HEK293 (cell line): ENCODE results near the gene CEACAM20.
"Not testable (repeated sequence)": the region's sequence is repeated elsewhere in the genome, so short reads cannot be mapped to it uniquely, and the experiment has no call there.

Experiments used
- CTCF ChIA-PET: fragments of 350-600 bp; formaldehyde crosslinking; extraction: SDS; loops from one replicate; lab custom pipeline; 2021; ENCODE audit warnings: antibody characterized with exemption; lab: Yijun Ruan, JAX
- POLR2A ChIA-PET: fragments of 300-600 bp; formaldehyde crosslinking; extraction: SDS; loops from one replicate; lab custom pipeline; 2020; ENCODE audit warnings: antibody characterized with exemption, inconsistent platforms; lab: Yijun Ruan, JAX
- H3K27ac ChIP-seq: fragments of 200-500 bp; sonication (Bioruptor generic); 2 replicates; pipeline ENCODE4 v1.5.1; 2014; ENCODE audit warnings: low read depth, low read length, control low read depth, inconsistent platforms; ENCODE audit errors: extremely low read depth
- H3K36me3 ChIP-seq, 2 experiments: fragments of 200-500 bp in 1 of 2; sonication (Bioruptor generic) in 1 of 2; 1 replicate in 1 of 2; 2 replicates in 1 of 2; pipeline ENCODE4 v1.5.1; 2014 to 2017; ENCODE audit warnings: inconsistent platforms in 2 of 2, low read length in 2 of 2; ENCODE audit not compliant: control insufficient read depth in 2 of 2, insufficient read depth in 1 of 2
- H3K4me1 ChIP-seq: fragments of 200-500 bp; sonication (Bioruptor generic); 2 replicates; pipeline ENCODE4 v1.5.1; 2014; ENCODE audit warnings: mild to moderate bottlenecking, low read length, inconsistent platforms; ENCODE audit not compliant: control insufficient read depth, insufficient read depth
- H3K4me3 ChIP-seq: 2 replicates; pipeline ENCODE4 v1.5.1; 2011; ENCODE audit warnings: low read depth, mild to moderate bottlenecking, control low read depth, low read length, moderate library complexity
- H3K9me3 ChIP-seq: fragments of 200-500 bp; sonication (Bioruptor generic); 2 replicates; pipeline ENCODE4 v1.5.1; 2014; ENCODE audit warnings: low read depth, low read length, inconsistent platforms; ENCODE audit not compliant: control insufficient read depth, insufficient read depth
- EGR2 ChIP-seq: fragments of 450-650 bp; formaldehyde crosslinking; IDR thresholded peaks from 2 replicates; pipeline ENCODE4 v1.5.1; 2016; ENCODE audit warnings: low read depth, missing biosample characterization, missing genetic modification characterization
- GLI2 ChIP-seq: fragments of 450-650 bp; formaldehyde crosslinking; IDR thresholded peaks from 2 replicates; pipeline ENCODE4; 2017; ENCODE audit warnings: missing biosample characterization, missing genetic modification characterization, low read depth, borderline replicate concordance
- KLF8 ChIP-seq: fragments of 450-650 bp; formaldehyde crosslinking; IDR thresholded peaks from 2 replicates; pipeline ENCODE4 v1.5.1; 2016; ENCODE audit warnings: missing biosample characterization, missing genetic modification characterization
- ZBTB8A ChIP-seq: fragments of 450-650 bp; formaldehyde crosslinking; IDR thresholded peaks from 2 replicates; pipeline ENCODE4 v1.5.1; 2016; ENCODE audit warnings: missing biosample characterization, missing genetic modification characterization
- ZFHX2 ChIP-seq: fragments of 450-650 bp; formaldehyde crosslinking; conservative IDR thresholded peaks from 2 replicates; pipeline ENCODE4 v1.5.1; 2016; ENCODE audit warnings: missing biosample characterization, missing genetic modification characterization
- ZFP41 ChIP-seq: fragments of 450-650 bp; formaldehyde crosslinking; IDR thresholded peaks from 2 replicates; pipeline ENCODE4 v1.5.1; 2016; ENCODE audit warnings: missing biosample characterization, missing genetic modification characterization, borderline replicate concordance
- ZNF10 ChIP-seq: fragments of 450-650 bp; formaldehyde crosslinking; IDR thresholded peaks from 2 replicates; pipeline ENCODE4 v1.5.1; 2017; ENCODE audit warnings: missing biosample characterization, missing genetic modification characterization
- ZNF140 ChIP-seq: fragments of 450-650 bp; formaldehyde crosslinking; IDR thresholded peaks from 2 replicates; pipeline ENCODE4 v1.5.1; 2016; ENCODE audit warnings: missing biosample characterization, missing genetic modification characterization
- ZNF221 ChIP-seq: fragments of 450-650 bp; formaldehyde crosslinking; IDR thresholded peaks from 2 replicates; pipeline ENCODE4 v1.5.1; 2017; ENCODE audit warnings: missing biosample characterization, missing genetic modification characterization, borderline replicate concordance
- ZNF266 ChIP-seq: fragments of 450-650 bp; formaldehyde crosslinking; IDR thresholded peaks from 2 replicates; pipeline ENCODE4 v1.5.1; 2016; ENCODE audit warnings: missing biosample characterization, missing genetic modification characterization, low read depth
- ZNF302 ChIP-seq: fragments of 450-650 bp; formaldehyde crosslinking; IDR thresholded peaks from 2 replicates; pipeline ENCODE4 v1.5.1; 2016; ENCODE audit warnings: missing biosample characterization, missing genetic modification characterization, low read depth
- ZNF311 ChIP-seq: fragments of 450-650 bp; formaldehyde crosslinking; IDR thresholded peaks from 2 replicates; pipeline ENCODE4 v1.5.1; 2017; ENCODE audit warnings: missing biosample characterization, missing genetic modification characterization, borderline replicate concordance
- ZNF324 ChIP-seq: fragments of 450-650 bp; formaldehyde crosslinking; IDR thresholded peaks from 2 replicates; pipeline ENCODE4 v1.5.1; 2016; ENCODE audit warnings: missing biosample characterization, missing genetic modification characterization
- ZNF404 ChIP-seq: fragments of 450-650 bp; formaldehyde crosslinking; IDR thresholded peaks from 2 replicates; pipeline ENCODE4 v1.5.1; 2017; ENCODE audit warnings: missing biosample characterization, missing genetic modification characterization
- ZNF433 ChIP-seq: fragments of 450-650 bp; formaldehyde crosslinking; IDR thresholded peaks from 2 replicates; pipeline ENCODE4 v1.5.1; 2016; ENCODE audit warnings: missing biosample characterization, missing genetic modification characterization, low read depth
- ZNF510 ChIP-seq: fragments of 450-650 bp; formaldehyde crosslinking; IDR thresholded peaks from 2 replicates; pipeline ENCODE4 v1.5.1; 2018; ENCODE audit warnings: mild to moderate bottlenecking, missing genetic modification characterization, missing biosample characterization; ENCODE audit not compliant: insufficient replicate concordance
- ZNF544 ChIP-seq: fragments of 450-650 bp; formaldehyde crosslinking; IDR thresholded peaks from 2 replicates; pipeline ENCODE4 v1.5.0; 2017; ENCODE audit warnings: missing biosample characterization, missing genetic modification characterization
- ZNF558 ChIP-seq: fragments of 450-650 bp; formaldehyde crosslinking; IDR thresholded peaks from 2 replicates; pipeline ENCODE4 v1.5.1; 2016; ENCODE audit warnings: missing biosample characterization, missing genetic modification characterization
- ZNF623 ChIP-seq: fragments of 450-650 bp; formaldehyde crosslinking; IDR thresholded peaks from 2 replicates; pipeline ENCODE4 v1.5.1; 2016; ENCODE audit warnings: missing biosample characterization, missing genetic modification characterization
- ZNF664 ChIP-seq: fragments of 450-650 bp; formaldehyde crosslinking; IDR thresholded peaks from 2 replicates; pipeline ENCODE4 v1.5.1; 2016; ENCODE audit warnings: missing biosample characterization, missing genetic modification characterization
- ZNF76 ChIP-seq: fragments of 450-650 bp; formaldehyde crosslinking; IDR thresholded peaks from 2 replicates; pipeline ENCODE4; 2016; ENCODE audit warnings: low read depth, missing biosample characterization, missing genetic modification characterization, borderline replicate concordance
- ZXDB ChIP-seq: fragments of 450-650 bp; formaldehyde crosslinking; IDR thresholded peaks from 2 replicates; pipeline ENCODE4 v1.5.1; 2016; ENCODE audit warnings: missing biosample characterization, missing genetic modification characterization
- TF ChIP-seq, protein P1 (sequence below): fragments of 450-650 bp; formaldehyde crosslinking; IDR thresholded peaks from 2 replicates; pipeline ENCODE4 v1.5.1; 2016; ENCODE audit warnings: missing biosample characterization, missing genetic modification characterization
- TF ChIP-seq, protein P2 (sequence below): fragments of 450-650 bp; formaldehyde crosslinking; optimal IDR thresholded peaks from 2 replicates; pipeline ENCODE3; 2016; ENCODE audit warnings: missing biosample characterization, mild to moderate bottlenecking, missing genetic modification characterization
- TF ChIP-seq, protein P3 (sequence below): fragments of 450-650 bp; formaldehyde crosslinking; IDR thresholded peaks from 2 replicates; pipeline ENCODE4 v1.5.1; 2016; ENCODE audit warnings: missing biosample characterization, missing genetic modification characterization
- TF ChIP-seq, protein P4 (sequence below): fragments of 450-650 bp; formaldehyde crosslinking; IDR thresholded peaks from 2 replicates; pipeline ENCODE4 v1.5.1; 2016; ENCODE audit warnings: missing biosample characterization, missing genetic modification characterization, low read depth
- TF ChIP-seq, protein P5 (sequence below): fragments of 450-650 bp; IDR thresholded peaks from 2 replicates; pipeline ENCODE4 v1.5.1; 2018; ENCODE audit warnings: missing biosample characterization, mild to moderate bottlenecking, missing genetic modification characterization

CEACAM20 gene

DNA sequence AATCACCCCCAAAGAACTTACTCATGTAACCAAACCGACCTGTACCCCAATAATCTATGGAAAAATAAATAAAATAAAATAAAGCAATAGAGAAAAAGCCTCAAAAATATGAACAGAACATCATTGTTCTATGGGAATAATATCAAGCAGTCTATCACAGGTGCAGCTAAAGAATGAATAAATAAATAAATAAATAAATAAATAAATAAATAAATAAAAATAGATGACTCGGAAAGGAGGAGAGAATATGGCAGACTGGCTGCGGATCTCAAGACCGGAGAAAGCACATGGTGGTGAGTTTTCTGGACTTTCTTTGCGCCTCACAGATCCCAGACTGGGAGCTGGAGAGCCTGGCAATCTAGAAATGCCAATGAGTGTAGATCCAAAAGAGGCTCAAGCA, 22.4 kb upstream of the CEACAM20 start (continued):
- TF ChIP-seq ZNF623 (tag by site-specific recombination) (peak; percentile 68), ZNF266 (tag by site-specific recombination) (peak; percentile 78; the same call in 1 of the 2 replicates), ZNF404 (tag by site-specific recombination) (0 out of 2 replicates have a peak, but pooled peaks have one; percentile 57), ZXDB (tag by site-specific recombination) (peak; percentile 69), ZNF221 (tag by site-specific recombination) (no peak), ZNF433 (tag by site-specific recombination) (peak; percentile 53), ZNF140 (tag by site-specific recombination) (peak; percentile 68; the same call in 1 of the 2 replicates), ZNF510 (peak; percentile 59), ZNF311 (tag by site-specific recombination) (no peak), GLI2 (tag by site-specific recombination) (peak; percentile 18; the same call in 1 of the 2 replicates), ZNF76 (tag by site-specific recombination) (no peak), ZNF664 (tag by site-specific recombination) (peak; percentile 66), ZBTB8A (tag by site-specific recombination) (peak; percentile 49; the same call in 1 of the 2 replicates), ZNF558 (peak; percentile 58; the same call in 1 of the 2 replicates), ZNF302 (0 out of 2 replicates have a peak, but pooled peaks have one; percentile 38)
- TF ChIP-seq, protein P1, sequence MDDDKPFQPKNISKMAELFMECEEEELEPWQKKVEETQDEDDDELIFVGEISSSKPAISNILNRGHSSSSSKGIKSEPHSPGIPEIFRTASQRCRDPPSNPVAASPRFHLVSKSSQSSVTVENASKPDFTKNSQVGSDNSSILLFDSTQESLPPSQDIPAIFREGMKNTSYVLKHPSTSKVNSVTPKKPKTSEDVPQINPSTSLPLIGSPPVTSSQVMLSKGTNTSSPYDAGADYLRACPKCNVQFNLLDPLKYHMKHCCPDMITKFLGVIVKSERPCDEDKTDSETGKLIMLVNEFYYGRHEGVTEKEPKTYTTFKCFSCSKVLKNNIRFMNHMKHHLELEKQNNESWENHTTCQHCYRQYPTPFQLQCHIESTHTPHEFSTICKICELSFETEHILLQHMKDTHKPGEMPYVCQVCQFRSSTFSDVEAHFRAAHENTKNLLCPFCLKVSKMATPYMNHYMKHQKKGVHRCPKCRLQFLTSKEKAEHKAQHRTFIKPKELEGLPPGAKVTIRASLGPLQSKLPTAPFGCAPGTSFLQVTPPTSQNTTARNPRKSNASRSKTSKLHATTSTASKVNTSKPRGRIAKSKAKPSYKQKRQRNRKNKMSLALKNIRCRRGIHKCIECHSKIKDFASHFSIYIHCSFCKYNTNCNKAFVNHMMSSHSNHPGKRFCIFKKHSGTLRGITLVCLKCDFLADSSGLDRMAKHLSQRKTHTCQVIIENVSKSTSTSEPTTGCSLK, result no peak

DNA sequence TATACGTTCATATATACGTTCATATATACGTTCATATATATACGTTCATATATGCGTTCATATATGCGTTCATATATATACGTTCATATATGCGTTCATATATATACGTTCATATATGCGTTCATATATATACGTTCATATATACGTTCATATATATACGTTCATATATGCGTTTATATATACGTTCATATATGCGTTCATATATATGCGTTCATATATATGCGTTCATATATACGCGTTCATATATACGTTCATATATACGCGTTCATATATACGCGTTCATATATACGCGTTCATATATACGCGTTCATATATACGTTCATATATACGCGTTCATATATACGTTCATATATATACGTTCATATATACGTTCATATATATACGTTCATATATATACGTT, 21.5 kb upstream of the CEACAM20 start:
- H3K4me1 ChIP-seq, CTCF ChIA-PET, H3K4me3 ChIP-seq, POLR2A ChIA-PET, H3K27ac ChIP-seq, H3K9me3 ChIP-seq, H3K36me3 ChIP-seq: not testable (repeated sequence)

DNA sequence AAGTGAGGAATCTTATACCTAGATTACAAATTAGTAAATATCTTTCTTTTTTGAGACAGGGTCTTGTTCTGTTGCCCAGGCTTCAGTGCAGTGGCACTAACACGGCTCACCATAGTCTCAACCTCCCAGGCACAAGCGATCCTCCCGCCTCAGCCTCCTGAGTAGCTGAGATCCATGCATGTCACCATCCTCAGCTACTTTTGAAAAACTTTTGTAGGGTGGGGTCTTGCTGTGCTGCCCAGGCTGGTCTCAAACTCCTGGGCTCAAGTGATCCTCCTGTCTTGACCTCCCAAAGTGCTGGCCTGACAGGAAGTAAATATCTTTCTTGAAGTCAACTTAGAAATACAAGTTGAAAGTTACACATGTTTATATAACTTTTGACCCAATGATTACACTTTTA, 20.0 kb upstream of the CEACAM20 start:
- POLR2A ChIA-PET, result no interaction called here
- no peaks in the 10 kb centered on the region for H3K36me3 ChIP-seq
- CTCF ChIA-PET, result interaction anchor here (0.7 kb wide), 1 partner anchor 1379 kb away, joined by 3 read pairs; no protein-coding TSS in a partner anchor
- no peaks in the 10 kb centered on the region for H3K4me1 ChIP-seq
- no peak overlapping the region for H3K4me3 ChIP-seq
- no peaks in the 10 kb centered on the region for H3K9me3 ChIP-seq
- H3K27ac ChIP-seq, result no peak overlapping the region
- TF ChIP-seq, protein P2, sequence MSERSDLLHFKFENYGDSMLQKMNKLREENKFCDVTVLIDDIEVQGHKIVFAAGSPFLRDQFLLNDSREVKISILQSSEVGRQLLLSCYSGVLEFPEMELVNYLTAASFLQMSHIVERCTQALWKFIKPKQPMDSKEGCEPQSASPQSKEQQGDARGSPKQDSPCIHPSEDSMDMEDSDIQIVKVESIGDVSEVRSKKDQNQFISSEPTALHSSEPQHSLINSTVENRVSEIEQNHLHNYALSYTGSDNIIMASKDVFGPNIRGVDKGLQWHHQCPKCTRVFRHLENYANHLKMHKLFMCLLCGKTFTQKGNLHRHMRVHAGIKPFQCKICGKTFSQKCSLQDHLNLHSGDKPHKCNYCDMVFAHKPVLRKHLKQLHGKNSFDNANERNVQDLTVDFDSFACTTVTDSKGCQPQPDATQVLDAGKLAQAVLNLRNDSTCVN (tag by site-specific recombination), result no peak
- TF ChIP-seq ZFHX2, result no peak
- TF ChIP-seq ZNF623 (tag by site-specific recombination), result no peak
- no peak for TF ChIP-seq ZNF544 (tag by site-specific recombination)
- TF ChIP-seq, protein P3, sequence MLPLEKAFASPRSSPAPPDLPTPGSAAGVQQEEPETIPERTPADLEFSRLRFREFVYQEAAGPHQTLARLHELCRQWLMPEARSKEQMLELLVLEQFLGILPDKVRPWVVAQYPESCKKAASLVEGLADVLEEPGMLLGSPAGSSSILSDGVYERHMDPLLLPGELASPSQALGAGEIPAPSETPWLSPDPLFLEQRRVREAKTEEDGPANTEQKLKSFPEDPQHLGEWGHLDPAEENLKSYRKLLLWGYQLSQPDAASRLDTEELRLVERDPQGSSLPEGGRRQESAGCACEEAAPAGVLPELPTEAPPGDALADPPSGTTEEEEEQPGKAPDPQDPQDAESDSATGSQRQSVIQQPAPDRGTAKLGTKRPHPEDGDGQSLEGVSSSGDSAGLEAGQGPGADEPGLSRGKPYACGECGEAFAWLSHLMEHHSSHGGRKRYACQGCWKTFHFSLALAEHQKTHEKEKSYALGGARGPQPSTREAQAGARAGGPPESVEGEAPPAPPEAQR (tag by site-specific recombination), result no peak
- no peak for TF ChIP-seq EGR2 (tag by site-specific recombination)
- TF ChIP-seq GLI2 (tag by site-specific recombination), result no peak
- no peak for TF ChIP-seq ZNF324 (tag by site-specific recombination)
- TF ChIP-seq, protein P4, sequence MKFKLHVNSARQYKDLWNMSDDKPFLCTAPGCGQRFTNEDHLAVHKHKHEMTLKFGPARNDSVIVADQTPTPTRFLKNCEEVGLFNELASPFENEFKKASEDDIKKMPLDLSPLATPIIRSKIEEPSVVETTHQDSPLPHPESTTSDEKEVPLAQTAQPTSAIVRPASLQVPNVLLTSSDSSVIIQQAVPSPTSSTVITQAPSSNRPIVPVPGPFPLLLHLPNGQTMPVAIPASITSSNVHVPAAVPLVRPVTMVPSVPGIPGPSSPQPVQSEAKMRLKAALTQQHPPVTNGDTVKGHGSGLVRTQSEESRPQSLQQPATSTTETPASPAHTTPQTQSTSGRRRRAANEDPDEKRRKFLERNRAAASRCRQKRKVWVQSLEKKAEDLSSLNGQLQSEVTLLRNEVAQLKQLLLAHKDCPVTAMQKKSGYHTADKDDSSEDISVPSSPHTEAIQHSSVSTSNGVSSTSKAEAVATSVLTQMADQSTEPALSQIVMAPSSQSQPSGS (tag by site-specific recombination), result no peak
- TF ChIP-seq, protein P5, sequence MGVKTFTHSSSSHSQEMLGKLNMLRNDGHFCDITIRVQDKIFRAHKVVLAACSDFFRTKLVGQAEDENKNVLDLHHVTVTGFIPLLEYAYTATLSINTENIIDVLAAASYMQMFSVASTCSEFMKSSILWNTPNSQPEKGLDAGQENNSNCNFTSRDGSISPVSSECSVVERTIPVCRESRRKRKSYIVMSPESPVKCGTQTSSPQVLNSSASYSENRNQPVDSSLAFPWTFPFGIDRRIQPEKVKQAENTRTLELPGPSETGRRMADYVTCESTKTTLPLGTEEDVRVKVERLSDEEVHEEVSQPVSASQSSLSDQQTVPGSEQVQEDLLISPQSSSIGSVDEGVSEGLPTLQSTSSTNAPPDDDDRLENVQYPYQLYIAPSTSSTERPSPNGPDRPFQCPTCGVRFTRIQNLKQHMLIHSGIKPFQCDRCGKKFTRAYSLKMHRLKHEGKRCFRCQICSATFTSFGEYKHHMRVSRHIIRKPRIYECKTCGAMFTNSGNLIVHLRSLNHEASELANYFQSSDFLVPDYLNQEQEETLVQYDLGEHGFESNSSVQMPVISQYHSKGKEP (tag by site-specific recombination), result no peak
- no peak for TF ChIP-seq ZFP41
- TF ChIP-seq KLF8 (tag by site-specific recombination), result no peak
- no peak for TF ChIP-seq ZNF10 (tag by site-specific recombination)
